Ovary (tissue), 3 donors: ENCODE data around the gene SLC24A4.

Experiments used
- EP300 ChIP-seq: sonication (generic); formaldehyde crosslinking; IDR thresholded peaks from one replicate; pipeline ENCODE4 v1.6.1; 2017; ENCODE audit warnings: antibody characterized with exemption
- POLR2A ChIP-seq: fragments of 450-650 bp; IDR thresholded peaks from one replicate; pipeline ENCODE4 v1.6.1; 2017; ENCODE audit warnings: antibody characterized with exemption, mild to moderate bottlenecking, moderate library complexity
- TF ChIP-seq, protein P1 (sequence below), 3 donors: fragments of 450-650 bp in 2 of 3; fragments of 200-600 bp in 1 of 3; IDR thresholded peaks; one replicate each; pipeline versions ENCODE4 v1.5.1 to v1.8.0; 2016 to 2022; ENCODE audit warnings: antibody characterized with exemption in 3 of 3, mild to moderate bottlenecking in 1 of 3
- donor health status: DM: no; HTN: no; CAD: no.

DNA sequence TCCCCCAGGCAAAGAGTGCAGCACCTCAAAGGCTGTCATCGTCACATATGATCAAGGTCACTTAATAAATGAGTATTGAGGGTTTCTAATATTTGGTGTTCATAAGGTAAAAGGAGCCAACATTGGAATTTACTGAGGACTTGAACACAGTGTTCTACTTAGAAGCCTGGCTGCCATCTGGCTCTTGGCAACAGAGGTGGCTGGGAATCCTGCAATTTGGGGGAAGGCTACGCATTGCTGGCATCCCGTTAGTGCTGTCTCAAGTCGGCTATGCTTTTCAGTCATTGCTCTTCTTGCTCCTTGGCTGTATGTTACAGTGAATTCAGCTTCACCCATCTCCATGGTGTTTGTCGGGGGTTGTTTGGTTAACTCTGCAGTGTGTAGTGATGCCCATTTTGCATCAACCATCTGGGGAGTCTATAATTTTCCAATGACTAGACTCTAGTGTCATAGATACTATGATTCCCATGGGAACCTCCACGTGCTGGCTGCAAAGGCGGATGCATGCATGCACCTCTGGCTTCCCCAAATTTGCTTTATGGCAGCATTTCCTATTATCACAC, 12.9 kb upstream of the SLC24A4 start:
- TF ChIP-seq, protein P1, sequence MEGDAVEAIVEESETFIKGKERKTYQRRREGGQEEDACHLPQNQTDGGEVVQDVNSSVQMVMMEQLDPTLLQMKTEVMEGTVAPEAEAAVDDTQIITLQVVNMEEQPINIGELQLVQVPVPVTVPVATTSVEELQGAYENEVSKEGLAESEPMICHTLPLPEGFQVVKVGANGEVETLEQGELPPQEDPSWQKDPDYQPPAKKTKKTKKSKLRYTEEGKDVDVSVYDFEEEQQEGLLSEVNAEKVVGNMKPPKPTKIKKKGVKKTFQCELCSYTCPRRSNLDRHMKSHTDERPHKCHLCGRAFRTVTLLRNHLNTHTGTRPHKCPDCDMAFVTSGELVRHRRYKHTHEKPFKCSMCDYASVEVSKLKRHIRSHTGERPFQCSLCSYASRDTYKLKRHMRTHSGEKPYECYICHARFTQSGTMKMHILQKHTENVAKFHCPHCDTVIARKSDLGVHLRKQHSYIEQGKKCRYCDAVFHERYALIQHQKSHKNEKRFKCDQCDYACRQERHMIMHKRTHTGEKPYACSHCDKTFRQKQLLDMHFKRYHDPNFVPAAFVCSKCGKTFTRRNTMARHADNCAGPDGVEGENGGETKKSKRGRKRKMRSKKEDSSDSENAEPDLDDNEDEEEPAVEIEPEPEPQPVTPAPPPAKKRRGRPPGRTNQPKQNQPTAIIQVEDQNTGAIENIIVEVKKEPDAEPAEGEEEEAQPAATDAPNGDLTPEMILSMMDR (IDR thresholded peaks at IDR 0.05): no peak
- TF ChIP-seq POLR2A (no peak), EP300 (no peak)
